GM12878 (cell line): ENCODE data around the gene PCED1B.

Experiments
- BCL11A ChIP-seq: IDR thresholded peaks from 2 replicates; pipeline ENCODE4 v1.6.1; 2011; ENCODE audit warnings: low read depth, low read length
- BHLHE40 ChIP-seq, 2 experiments: fragments of 450-650 bp in 1 of 2; IDR thresholded peaks; 2 replicates each; pipeline ENCODE4 v1.6.1; 2011 to 2017; ENCODE audit warnings: low read depth in 2 of 2, borderline replicate concordance in 1 of 2, improper control_type of control experiment in 1 of 2, low read length in 1 of 2, mild to moderate bottlenecking in 1 of 2
- EZH2 ChIP-seq: IDR thresholded peaks from 2 replicates; pipeline ENCODE4 v1.6.1; 2012; ENCODE audit warnings: low read depth, mild to moderate bottlenecking, control low read depth, inconsistent platforms, low read length, borderline replicate concordance; ENCODE audit not compliant: control insufficient read depth
- GABPA ChIP-seq: IDR thresholded peaks from 2 replicates; pipeline ENCODE4 v1.6.1; 2014; ENCODE audit warnings: antibody characterized with exemption, low read depth, mild to moderate bottlenecking, inconsistent platforms
- KDM1A ChIP-seq: fragments of 200-600 bp; sonication (generic); IDR thresholded peaks from 2 replicates; pipeline ENCODE4 v1.6.1; 2016; ENCODE audit warnings: borderline replicate concordance
- MXI1 ChIP-seq: fragments of 150-350 bp; IDR thresholded peaks from 2 replicates; pipeline ENCODE4 v1.6.1; 2011; ENCODE audit warnings: low read depth, mild to moderate bottlenecking, inconsistent platforms, low read length, improper control_type of control experiment
- NR2C2 ChIP-seq: IDR thresholded peaks from 2 replicates; pipeline ENCODE4 v1.6.1; 2011; ENCODE audit warnings: borderline replicate concordance, low read depth; ENCODE audit not compliant: control insufficient read depth, insufficient read length
- POLR2A ChIP-seq: IDR thresholded peaks from 2 replicates; pipeline ENCODE4 v1.6.1; 2011; ENCODE audit warnings: low read depth, mild to moderate bottlenecking, low read length
- RAD21 ChIP-seq: IDR thresholded peaks from 2 replicates; pipeline ENCODE4 v1.6.1; 2011; ENCODE audit warnings: mild to moderate bottlenecking, low read depth, low read length, moderate library complexity; ENCODE audit not compliant: insufficient read depth
- ZNF622 ChIP-seq: fragments of 450-650 bp; IDR thresholded peaks from 2 replicates; pipeline ENCODE4 v1.6.1; 2017; ENCODE audit warnings: mild to moderate bottlenecking, inconsistent platforms
- TF ChIP-seq, protein P1 (sequence below), 3 experiments: IDR thresholded peaks in 2 of 3; conservative IDR thresholded peaks in 1 of 3; 2 replicates each; pipeline ENCODE4 v1.5.1; 2011; ENCODE audit warnings: low read depth in 3 of 3, low read length in 3 of 3, mild to moderate bottlenecking in 3 of 3, control low read depth in 2 of 3, moderate library complexity in 2 of 3, inconsistent platforms in 1 of 3, mixed read lengths in 1 of 3; ENCODE audit not compliant: control insufficient read depth in 2 of 3, insufficient read depth in 1 of 3; ENCODE audit errors: extremely low read depth in 1 of 3

- TF ChIP-seq KDM1A (no peak), RAD21 (no peak), NR2C2 (no peak), BCL11A (no peak), EZH2 (no peak), BHLHE40 (IDR thresholded peaks at IDR 0.05; ENCODE audit: borderline replicate concordance in 1 of 2, low read depth in 2 of 2, low read length in 1 of 2) (no peak), MXI1 (no peak), POLR2A (no peak), GABPA (no peak), ZNF622 (no peak)
- TF ChIP-seq, protein P1, sequence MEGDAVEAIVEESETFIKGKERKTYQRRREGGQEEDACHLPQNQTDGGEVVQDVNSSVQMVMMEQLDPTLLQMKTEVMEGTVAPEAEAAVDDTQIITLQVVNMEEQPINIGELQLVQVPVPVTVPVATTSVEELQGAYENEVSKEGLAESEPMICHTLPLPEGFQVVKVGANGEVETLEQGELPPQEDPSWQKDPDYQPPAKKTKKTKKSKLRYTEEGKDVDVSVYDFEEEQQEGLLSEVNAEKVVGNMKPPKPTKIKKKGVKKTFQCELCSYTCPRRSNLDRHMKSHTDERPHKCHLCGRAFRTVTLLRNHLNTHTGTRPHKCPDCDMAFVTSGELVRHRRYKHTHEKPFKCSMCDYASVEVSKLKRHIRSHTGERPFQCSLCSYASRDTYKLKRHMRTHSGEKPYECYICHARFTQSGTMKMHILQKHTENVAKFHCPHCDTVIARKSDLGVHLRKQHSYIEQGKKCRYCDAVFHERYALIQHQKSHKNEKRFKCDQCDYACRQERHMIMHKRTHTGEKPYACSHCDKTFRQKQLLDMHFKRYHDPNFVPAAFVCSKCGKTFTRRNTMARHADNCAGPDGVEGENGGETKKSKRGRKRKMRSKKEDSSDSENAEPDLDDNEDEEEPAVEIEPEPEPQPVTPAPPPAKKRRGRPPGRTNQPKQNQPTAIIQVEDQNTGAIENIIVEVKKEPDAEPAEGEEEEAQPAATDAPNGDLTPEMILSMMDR (IDR thresholded peaks at IDR 0.05 in 2 of 3, conservative IDR thresholded peaks at IDR 0.05 in 1 of 3; ENCODE audit: control insufficient read depth in 2 of 3, extremely low read depth in 1 of 3, insufficient read depth in 1 of 3, low read depth in 3 of 3, low read length in 3 of 3) = no peak
Measured at GRCh38 chr12:47228802-47229201, 149.4 kb downstream of the PCED1B start.
